Activated CD4-positive, alpha-beta T cell treated with anti-CD3 and anti-CD28 coated beads, Interleukin-2, amount 50 U/mL, for 1 hour (primary cell): ENCODE data around the gene CHST4.
"Not testable (repeated sequence)": the region's sequence is repeated elsewhere in the genome, so short reads cannot be mapped to it uniquely, and the experiment has no call there.

Experiments used
- DNase-seq: peaks from one replicate; pipeline ENCODE4 v3.0.0-alpha.2; 2020

The CHST4 gene

DNA sequence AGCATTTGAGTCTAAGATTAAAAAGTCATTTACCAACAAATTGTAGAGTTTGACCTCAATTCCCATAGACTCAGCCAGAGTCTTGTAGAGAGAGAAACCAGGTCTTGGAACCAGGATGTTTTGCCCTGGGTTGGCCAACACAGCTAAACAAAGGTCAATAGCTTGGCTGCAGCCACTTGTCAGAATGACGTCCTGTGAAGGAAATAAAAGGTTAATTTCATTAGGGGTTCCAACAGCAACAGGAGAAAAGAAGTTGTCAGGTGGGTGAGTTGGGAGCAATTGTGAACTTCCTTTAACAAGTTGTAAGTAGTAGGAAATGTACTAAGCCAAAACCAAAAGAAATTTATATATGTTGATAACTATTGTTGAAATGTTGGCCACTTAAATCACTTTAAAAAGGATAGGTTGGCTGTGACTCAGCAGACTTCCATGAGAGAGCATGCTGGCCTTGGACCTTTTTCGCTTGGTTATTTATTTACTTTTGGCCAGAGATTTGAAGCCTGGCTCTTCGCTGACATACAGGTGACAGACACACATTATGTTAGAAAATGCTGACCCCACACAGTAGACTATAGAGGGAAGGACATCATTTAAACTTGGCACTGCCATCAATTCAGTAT lies 46.4 kb downstream of the CHST4 start:
- DNase-seq = no peak

DNA sequence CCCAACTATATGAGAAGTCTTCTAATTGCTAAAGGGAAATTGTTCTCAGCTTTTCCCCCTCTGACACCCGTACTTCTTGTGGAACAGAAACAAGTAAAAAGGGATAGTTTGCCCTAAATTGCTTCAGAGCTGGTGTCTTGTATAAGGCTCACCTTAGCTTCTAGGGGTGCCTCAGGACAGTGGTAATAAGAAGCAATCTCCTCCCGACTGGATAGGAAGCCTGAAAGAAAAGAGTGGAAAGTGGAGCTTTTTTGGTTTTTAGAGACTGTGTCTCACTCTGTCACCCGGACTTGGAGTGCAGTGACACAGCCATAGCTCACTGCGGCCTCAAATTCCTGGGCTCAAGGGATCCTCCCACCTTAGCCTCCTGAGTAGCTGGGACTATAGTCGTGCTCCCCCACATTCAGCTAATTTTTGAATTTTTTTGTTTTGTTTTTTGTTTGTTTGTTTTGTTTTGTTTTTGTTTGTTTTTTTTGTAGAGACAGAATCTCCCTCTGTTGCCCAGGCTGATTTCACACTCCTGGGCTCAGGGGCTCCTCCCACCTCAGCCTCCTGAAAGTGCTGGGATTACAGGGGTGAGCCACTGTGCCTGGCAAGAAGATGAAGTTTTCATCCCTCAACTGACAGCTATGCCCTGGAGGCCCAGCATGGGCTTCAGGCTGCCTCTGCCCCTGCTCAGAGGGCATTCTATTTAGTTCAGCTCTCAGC lies 47.3 kb downstream of the CHST4 start:
- no peak for DNase-seq

DNA sequence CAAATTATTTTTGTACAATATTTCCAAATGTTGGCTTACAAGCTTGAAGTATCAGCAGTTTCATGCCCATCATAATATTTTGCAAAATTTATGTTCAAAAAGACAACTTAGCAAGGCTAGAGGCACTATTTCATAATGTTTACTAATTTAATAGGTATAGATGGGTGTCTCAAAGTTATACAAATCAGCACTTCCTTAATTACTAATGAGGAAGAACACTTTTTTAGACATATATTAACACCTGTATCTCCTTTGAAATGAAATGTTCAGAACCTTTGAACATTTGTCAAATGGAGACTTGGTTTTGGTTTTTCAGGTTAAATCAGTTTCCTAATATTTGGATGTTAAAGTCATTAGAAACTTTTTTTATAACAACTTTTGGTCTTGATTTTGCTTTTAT lies 48.5 kb downstream of the CHST4 start:
- DNase-seq = no peak

DNA sequence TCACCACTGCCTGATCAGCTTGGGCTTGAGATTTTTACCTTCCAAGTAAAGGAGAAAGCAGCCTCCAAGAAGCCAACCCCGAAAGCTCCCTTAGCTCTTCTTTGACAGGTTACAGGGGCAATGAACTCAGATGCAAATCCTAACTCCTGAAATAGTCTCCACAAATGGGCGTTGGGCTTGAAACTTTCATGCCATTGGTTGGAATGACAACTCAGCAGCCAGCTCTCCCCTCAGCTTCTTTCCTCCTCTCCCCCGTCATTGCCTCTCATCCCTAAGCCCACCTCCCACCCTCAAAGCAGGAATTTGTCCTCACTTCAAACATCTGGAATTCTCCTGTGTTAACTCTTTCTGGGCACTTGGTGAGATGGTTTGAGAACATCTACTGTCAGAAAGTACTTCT lies 50.7 kb downstream of the CHST4 start, which contains the start of gene TAT:
TAT (minus strand) TSS at position 122 of the 400 bp plus-strand sequence. CDS start 677 bp downstream, outside the sequence.
- DNase-seq = no peak

DNA sequence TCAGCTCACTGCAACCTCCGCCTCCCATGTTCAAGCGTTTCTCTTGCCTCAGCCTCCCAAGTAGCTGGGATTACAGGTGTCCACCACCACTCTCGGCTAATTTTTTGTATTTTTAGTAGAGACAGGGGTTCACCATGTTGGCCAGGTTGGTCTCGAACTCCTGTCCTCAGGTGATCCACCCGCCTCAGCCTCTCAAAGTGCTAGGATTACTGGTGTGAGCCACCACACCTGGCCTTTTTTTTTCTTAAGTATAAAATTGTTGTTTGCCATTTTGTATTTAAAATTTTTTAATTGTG lies 56.3 kb downstream of the CHST4 start:
- DNase-seq = not testable (repeated sequence)

DNA sequence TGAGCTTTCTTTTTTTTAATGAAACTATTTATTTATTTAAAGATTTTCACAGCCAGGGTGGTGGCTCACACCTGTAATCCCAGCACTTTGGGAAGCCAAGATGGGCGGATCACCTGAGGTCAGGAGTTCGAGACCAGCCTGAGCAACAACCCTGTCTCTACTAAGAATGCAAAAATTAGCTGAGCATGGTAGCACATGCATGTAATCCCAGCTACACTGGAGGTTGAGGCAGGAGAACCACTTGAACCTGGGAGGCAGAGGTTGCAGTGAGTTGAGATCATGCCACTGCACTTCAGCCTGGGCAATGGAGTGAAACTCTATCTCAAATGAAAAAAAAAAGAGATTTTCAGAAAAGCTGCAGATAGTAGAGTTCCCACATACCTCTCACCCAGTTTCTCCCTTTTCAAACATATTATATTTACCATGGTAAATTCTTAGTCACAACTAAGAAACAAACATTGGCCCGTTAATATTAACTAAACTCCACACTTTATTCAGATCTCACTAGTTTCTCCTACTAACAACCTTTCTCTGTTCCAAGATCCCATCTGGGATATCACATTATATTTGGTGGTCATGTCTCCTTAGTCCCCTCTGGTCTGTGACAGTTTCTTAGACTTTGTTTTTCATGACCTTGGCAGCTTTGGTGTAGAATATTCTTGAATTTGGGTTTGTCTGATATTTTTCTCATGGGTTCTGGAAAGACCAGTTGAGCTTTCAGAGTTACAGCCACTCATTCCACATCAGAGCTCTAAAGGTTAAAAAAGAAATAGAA lies 58.5 kb downstream of the CHST4 start:
- DNase-seq = no peak

DNA sequence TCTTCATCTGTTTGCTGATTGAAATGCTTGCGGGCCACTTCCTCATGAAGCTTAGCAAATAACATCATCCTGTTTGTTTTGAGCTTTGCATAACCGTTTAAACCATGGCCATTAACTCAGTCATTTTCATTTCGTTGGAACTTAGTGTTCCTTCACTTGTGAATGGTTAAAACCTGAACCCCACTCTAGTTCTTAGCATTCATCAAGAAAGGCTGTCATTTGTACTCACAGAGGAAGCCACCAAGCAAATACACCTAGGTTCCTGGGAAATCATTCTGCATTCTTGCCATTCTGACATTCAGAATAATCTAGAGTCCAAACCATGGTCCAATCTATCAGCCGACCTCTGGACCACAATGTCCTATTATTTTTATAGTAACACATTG lies 59.1 kb downstream of the CHST4 start:
- DNase-seq = no peak
